Right kidney (tissue), 1 donor: ENCODE measurements around the gene TCFL5.
A peak's percentile ranks its signal among the peaks of the same experiment; 100 is the strongest.

Experiments used
- DNase-seq: peaks from one replicate; pipeline ENCODE4 v3.0.0-alpha.2; 2016

The TCFL5 gene

GRCh38 chr20:62795023-62795761 lies 66.4 kb downstream of the TCFL5 start:
- DNase-seq, result peak; percentile 86

DNA sequence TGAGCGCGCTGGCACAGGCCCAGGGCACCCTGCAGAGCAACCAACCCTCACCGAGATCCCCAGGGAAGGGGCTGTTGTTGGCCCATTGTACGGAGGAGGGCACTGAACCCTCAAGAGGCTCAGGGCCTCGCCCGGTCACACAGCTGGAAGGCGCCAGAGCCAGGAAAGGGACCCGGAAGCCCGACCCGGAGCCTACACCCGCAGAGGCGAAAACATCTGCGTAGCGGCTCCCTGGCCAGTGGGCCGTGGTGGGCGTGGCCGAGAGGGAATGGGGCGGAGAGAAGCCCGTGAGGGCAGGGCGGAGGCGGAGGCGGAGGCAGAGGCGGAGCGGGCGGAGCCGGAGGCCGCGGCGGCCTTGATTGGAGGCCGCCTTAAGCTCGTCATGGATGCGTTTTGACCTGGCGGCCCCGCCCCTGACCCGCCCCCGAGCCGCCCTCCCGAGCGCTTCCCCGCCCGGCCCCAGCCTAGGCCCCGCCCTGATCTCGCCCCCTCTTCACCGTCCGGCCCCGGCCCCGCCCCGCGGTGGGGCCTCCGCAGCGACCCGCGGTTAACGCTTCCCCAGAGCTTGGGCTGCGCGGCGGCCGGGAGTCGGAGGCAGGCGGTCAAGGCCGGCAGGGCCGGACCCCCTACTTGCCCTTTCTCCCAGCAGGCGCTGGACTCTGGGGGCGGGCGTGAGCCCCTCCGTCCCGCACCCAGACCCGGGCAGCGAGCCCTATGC lies 67.5 kb downstream of the TCFL5 start:
- DNase-seq, result peak; percentile 91

- no peak for DNase-seq
These were observed 67.9 kb downstream of the TCFL5 start for GRCh38 chr20:62793757-62794006.

DNA sequence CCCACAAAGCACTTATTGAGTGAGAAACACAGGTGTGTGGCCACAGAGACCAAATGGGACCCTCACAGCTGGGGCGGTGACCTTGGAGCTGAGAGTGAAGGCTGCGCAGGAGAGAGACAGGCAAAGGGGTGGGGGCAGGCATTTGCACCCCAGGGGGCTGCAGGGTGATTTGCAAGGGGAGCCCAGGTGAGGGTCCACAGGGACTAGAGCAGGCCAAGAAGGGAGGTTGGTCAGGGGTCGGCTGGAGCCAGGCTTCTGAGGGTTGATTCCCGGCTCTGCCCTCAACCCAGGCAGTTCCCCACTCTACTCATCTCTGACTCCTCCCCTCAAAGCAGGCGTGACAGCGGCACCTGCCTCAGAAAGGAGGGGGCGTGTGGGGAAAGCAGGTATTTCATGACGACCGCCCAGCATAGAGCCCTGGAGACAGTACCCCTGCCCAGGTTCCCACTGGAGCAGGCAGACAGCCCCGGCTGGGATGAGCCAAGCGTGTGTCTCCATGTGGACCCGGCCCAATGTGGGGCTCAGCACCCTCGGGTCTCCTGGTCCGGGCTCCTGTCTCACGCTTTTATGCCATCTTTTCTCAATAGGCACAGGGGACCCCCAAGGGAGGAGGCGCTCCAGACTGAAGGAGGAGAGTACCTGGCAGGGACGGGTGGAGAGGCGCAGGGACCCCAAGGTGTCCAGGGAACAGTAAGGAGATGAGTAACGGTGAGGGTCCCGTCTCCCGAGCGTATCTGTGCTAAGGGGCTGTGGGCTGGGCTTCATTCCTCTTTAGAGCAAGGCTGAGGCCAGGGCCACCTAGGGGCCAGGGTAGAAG lies 68.5 kb downstream of the TCFL5 start:
- no peak for DNase-seq

DNA sequence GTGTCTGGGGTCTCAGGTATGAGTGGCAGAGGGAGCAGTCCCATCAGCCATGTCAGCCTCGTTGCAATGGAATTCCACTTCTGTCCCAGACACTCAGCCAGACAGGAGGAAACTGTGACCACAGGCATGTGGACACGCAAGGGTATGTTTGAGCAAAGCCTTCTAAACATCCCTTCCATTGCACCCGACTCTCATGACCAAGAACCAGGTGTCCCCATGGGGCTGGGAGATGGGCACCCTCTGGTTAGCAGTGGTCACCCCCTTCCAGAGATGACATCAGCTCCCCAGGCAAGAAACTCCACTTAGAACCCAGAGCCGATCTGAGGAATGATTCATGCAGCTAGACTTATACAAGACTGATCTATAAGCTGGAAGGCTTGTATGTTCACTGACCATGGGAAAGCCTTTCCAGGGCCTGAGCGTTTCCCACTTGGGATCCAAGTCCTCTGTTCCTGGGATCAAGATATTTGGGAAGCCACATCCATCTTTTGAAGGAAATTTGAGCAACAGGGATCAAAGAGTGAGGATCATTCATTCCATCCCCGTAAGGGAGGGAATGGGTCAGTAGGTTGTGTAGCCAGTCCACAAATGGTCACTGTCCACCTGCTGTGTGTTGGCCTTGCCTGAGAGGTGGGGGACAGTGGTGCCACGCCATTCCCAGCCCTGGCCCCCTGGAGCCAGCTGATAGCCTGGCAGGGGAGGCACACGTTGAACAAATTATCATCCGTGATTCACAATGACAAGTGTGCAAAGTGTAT lies 69.3 kb downstream of the TCFL5 start:
- DNase-seq, result peak; percentile 9

DNA sequence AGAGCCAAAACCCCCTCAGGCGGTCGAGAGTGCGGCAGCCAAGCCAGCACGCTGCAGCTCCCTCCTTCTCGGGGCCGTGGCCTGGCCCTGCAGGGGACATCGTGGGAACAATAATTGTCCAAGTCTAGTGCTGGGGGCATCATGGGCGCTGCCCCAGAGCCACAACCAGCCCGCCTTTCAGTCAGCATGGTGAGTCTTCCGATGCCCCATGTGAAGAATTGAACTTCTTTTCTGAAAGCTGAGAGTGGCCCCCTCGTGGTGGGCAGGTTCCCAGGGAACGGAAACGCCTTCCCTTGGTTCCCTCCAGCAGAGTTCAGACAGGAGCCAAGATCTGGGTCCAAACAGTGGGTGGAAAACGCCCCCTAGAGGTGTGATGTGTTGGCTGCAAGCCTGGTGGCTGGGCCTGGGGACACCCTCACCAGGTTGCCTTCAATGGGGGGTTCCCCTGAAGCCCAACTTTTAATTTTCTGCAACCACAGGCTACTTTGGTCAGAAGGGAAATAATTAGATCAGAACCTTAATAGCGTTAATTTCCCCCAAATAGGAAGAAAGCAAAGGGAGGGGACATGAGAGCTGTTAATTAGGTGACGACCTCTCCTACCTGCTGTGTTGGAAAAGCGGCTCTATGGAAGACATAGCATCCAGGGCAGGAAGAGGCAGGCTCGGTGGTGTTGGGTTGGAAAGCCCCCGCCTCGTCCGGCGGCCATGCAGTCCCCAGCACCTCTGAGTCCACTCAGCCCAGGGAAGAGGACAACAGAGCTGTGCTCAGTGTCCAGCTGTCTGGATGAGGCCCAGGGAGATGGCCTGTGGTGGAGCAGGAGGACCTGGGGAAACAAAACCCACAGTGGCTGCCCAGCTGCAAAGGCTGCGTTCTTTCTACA lies 70.1 kb downstream of the TCFL5 start:
- peak; percentile 69 for DNase-seq
